IPS DF 4.7 (cell line): ENCODE data around the gene NISCH.

Experiments used
- DNase-seq: peaks from one replicate; pipeline ENCODE4 v3.0.0-alpha.2; 2013; ENCODE audit warnings: low spot score; ENCODE audit errors: extremely low read depth

The NISCH gene

GRCh38 chr3:52537165-52537620 is 81.8 kb downstream of the NISCH start:
- DNase-seq, result no peak

GRCh38 chr3:52537726-52538421 is 82.5 kb downstream of the NISCH start:
- no peak for DNase-seq

GRCh38 chr3:52539010-52539653 is 83.7 kb downstream of the NISCH start:
- no peak for DNase-seq

- DNase-seq, result no peak
Observed at GRCh38 chr3:52541050-52541449, 85.6 kb downstream of the NISCH start.
